RWPE1 (cell line): ENCODE data around the gene TLX1.

Experiments used
- CTCF ChIA-PET: fragments of 350-600 bp; sonication (Branson Sonifier 250); formaldehyde crosslinking; extraction: SDS; loops from one replicate; lab custom pipeline; 2021; lab: Yijun Ruan, JAX
- POLR2A ChIA-PET: fragments of 400-600 bp; formaldehyde crosslinking; extraction: SDS; loops from one replicate; lab custom pipeline; 2020; ENCODE audit warnings: antibody characterized with exemption; ENCODE audit not compliant: low non-redundant PET; lab: Yijun Ruan, JAX
- DNase-seq: peaks from one replicate; pipeline ENCODE4 v3.0.0; 2012; ENCODE audit warnings: low spot score
- H3K27ac ChIP-seq: fragments of 450-650 bp; 2 replicates; pipeline ENCODE4 v1.5.1; 2017
- CTCF ChIP-seq: fragments of 450-650 bp; conservative IDR thresholded peaks from 2 replicates; pipeline ENCODE4 v1.5.1; 2017; ENCODE audit warnings: low read depth, mild to moderate bottlenecking

The TLX1 gene

GRCh38 chr10:101122270-101123084 is 8.6 kb upstream of the TLX1 start:
- CTCF ChIA-PET, result interaction anchor here (0.7 to 2.4 kb wide), 4 partner anchors 20 to 98 kb away, joined by 3 to 15 read pairs (median 6); no protein-coding TSS in a partner anchor
- POLR2A ChIA-PET, result no interaction called here
- no peak overlapping the region for H3K27ac ChIP-seq
- TF ChIP-seq CTCF, result no peak
- DNase-seq, result no peak

GRCh38 chr10:101123085-101123814 is 7.8 kb upstream of the TLX1 start:
- CTCF ChIA-PET, result interaction anchor here (2.4 kb wide), 1 partner anchor 19 kb away, joined by 15 read pairs; no protein-coding TSS in a partner anchor
- no peak for DNase-seq
- H3K27ac ChIP-seq, result no peak overlapping the region
- no peak for TF ChIP-seq CTCF
- POLR2A ChIA-PET, result interaction anchor here (0.6 kb wide), 1 partner anchor 26 kb away, joined by 3 read pairs; no protein-coding TSS in a partner anchor

GRCh38 chr10:101123815-101124617 is 7.1 kb upstream of the TLX1 start:
- POLR2A ChIA-PET, result interaction anchor here (0.6 kb wide), 1 partner anchor 26 kb away, joined by 3 read pairs; no protein-coding TSS in a partner anchor
- no peak for TF ChIP-seq CTCF
- no peak overlapping the region for H3K27ac ChIP-seq
- DNase-seq, result no peak
- CTCF ChIA-PET, result interaction anchor here (1.4 to 2.4 kb wide), 2 partner anchors 18 to 74 kb away, joined by 5 to 15 read pairs; no protein-coding TSS in a partner anchor

- CTCF ChIA-PET, result interaction anchor here (0.6 to 1.5 kb wide), 5 partner anchors 16 to 128 kb away, joined by 3 to 6 read pairs (median 4); no protein-coding TSS in a partner anchor
- no peak overlapping the region for H3K27ac ChIP-seq
- TF ChIP-seq CTCF, result no peak
- DNase-seq, result no peak
- POLR2A ChIA-PET, result no interaction called here
These were observed 6.2 kb upstream of the TLX1 start for GRCh38 chr10:101124933-101125332.

- no peak overlapping the region for H3K27ac ChIP-seq
- no peak for DNase-seq
- ChIA-PET POLR2A (interaction anchor here (0.6 kb wide), 1 partner anchor 1549 kb away, joined by 3 read pairs; no protein-coding TSS in a partner anchor), CTCF (interaction anchor here (0.8 to 2.4 kb wide), 3 partner anchors 13 to 32 kb away, joined by 5 to 17 read pairs (median 7); no protein-coding TSS in a partner anchor)
- TF ChIP-seq CTCF, result no peak
These were observed 4.1 kb upstream of the TLX1 start for GRCh38 chr10:101126684-101127628.
